GM19463 (cell line): Measurements from ENCODE around the gene MRPS6.

ENCODE experiments used
- ATAC-seq: cut with Tn5 transposase; IDR thresholded peaks from one replicate; pipeline ENCODE4 v1.9.1; 2021; ENCODE audit warnings: mild to moderate bottlenecking, moderate library complexity; ENCODE audit not compliant: unreplicated experiment

Gene MRPS6

GRCh38 chr21:34177919-34178567, 104.7 kb downstream of the MRPS6 start:
- ATAC-seq, result no peak

GRCh38 chr21:34179204-34179935, 106.0 kb downstream of the MRPS6 start:
- ATAC-seq, result no peak

GRCh38 chr21:34180407-34180806, 107.0 kb downstream of the MRPS6 start:
- ATAC-seq, result no peak

- no peak for ATAC-seq
Measured at GRCh38 chr21:34180826-34181359, 107.5 kb downstream of the MRPS6 start.

- no peak for ATAC-seq
Measured at GRCh38 chr21:34181431-34182039, 108.2 kb downstream of the MRPS6 start.

- ATAC-seq, result no peak
Measured at GRCh38 chr21:34182436-34182835, 109.1 kb downstream of the MRPS6 start.

GRCh38 chr21:34183331-34183928, 110.1 kb downstream of the MRPS6 start:
- ATAC-seq, result no peak

GRCh38 chr21:34184232-34184631, 110.9 kb downstream of the MRPS6 start:
- no peak for ATAC-seq

GRCh38 chr21:34185026-34185750, 111.8 kb downstream of the MRPS6 start:
- ATAC-seq, result no peak

- ATAC-seq, result no peak
Measured at GRCh38 chr21:34186109-34186719, 112.8 kb downstream of the MRPS6 start.

- no peak for ATAC-seq
Measured at GRCh38 chr21:34187935-34188334, 114.6 kb downstream of the MRPS6 start.

GRCh38 chr21:34189506-34189905, 116.1 kb downstream of the MRPS6 start:
- ATAC-seq, result no peak

- ATAC-seq, result no peak
Measured at GRCh38 chr21:34190576-34191321, 117.4 kb downstream of the MRPS6 start.

GRCh38 chr21:34191876-34192275, 118.5 kb downstream of the MRPS6 start:
- ATAC-seq, result no peak
